Breast epithelium (tissue), 4 donors: ENCODE data around the gene AADACL4. TPM values are rescaled to one million over a fixed set of nuclear protein-coding genes. Genes with fewer than 3 reads are reported as not detected.
"Not testable (repeated sequence)": the region's sequence is repeated elsewhere in the genome, so short reads cannot be mapped to it uniquely, and the experiment has no call there.

ENCODE experiments used
- DNase-seq, 2 donors: peaks; one replicate each; pipeline ENCODE4 v3.0.0-alpha.2; 2019; ENCODE audit warnings: low spot score in 2 of 2
- H3K27ac ChIP-seq, 2 donors: fragments of 200-600 bp; sonication (generic) in 1 of 2; one replicate each; pipeline ENCODE4 v1.5.1; 2016 to 2019; ENCODE audit warnings: mild to moderate bottlenecking in 1 of 2
- H3K27me3 ChIP-seq, 2 donors: fragments of 200-600 bp; sonication (generic) in 1 of 2; one replicate each; pipeline versions ENCODE4 v1.5.1 to v1.6.0; 2017 to 2019; ENCODE audit warnings: control low read depth in 1 of 2, mild to moderate bottlenecking in 1 of 2
- H3K36me3 ChIP-seq: fragments of 200-600 bp; one replicate; pipeline ENCODE4 v1.5.1; 2019
- H3K4me1 ChIP-seq, 2 donors: fragments of 200-600 bp; sonication (generic); one replicate each; pipeline ENCODE4 v1.5.1; 2016 to 2019; ENCODE audit warnings: control low read depth in 1 of 2
- H3K4me3 ChIP-seq, 3 donors: fragments of 200-600 bp; sonication (generic); 1 replicate in 2 of 3; 2 replicates in 1 of 3; pipeline ENCODE4 v1.5.1; 2016 to 2019; ENCODE audit warnings: mild to moderate bottlenecking in 3 of 3, moderate library complexity in 2 of 3
- H3K9me3 ChIP-seq, 2 donors: fragments of 200-600 bp; sonication (generic) in 1 of 2; one replicate each; pipeline ENCODE4 v1.5.1; 2016 to 2019; ENCODE audit warnings: control low read depth in 1 of 2
- POLR2A ChIP-seq: fragments of 450-650 bp; IDR thresholded peaks from one replicate; pipeline ENCODE4 v1.6.1; 2016; ENCODE audit warnings: antibody characterized with exemption, mild to moderate bottlenecking, moderate library complexity
- POLR2AphosphoS5 ChIP-seq, 3 donors: sonication (generic); formaldehyde crosslinking; IDR thresholded peaks; one replicate each; pipeline ENCODE4 v1.6.1; 2017; ENCODE audit warnings: antibody characterized with exemption in 3 of 3
- intact Hi-C: fragments of 100-400 bp; cut with DNase I; formaldehyde crosslinking; loops from one replicate; pipeline ENCODE4 v1.15.1; 2023; ENCODE audit warnings: low total_unique reads
- total RNA-seq, 3 donors: library from RNA; depleted of rRNA; stranded (reverse); fragments of >200 nt; gene quantifications; one replicate each; pipeline ENCODE4 v1.1.0, GENCODE V29; 2016
- TF ChIP-seq, protein P1 (sequence below), 3 donors: fragments of 450-650 bp; IDR thresholded peaks; one replicate each; pipeline ENCODE4 v1.5.1; 2016 to 2017; ENCODE audit warnings: antibody characterized with exemption in 3 of 3, mild to moderate bottlenecking in 3 of 3, moderate library complexity in 3 of 3

The AADACL4 gene
- total RNA-seq, 3 donors from 2014 or later, result not detected

DNA sequence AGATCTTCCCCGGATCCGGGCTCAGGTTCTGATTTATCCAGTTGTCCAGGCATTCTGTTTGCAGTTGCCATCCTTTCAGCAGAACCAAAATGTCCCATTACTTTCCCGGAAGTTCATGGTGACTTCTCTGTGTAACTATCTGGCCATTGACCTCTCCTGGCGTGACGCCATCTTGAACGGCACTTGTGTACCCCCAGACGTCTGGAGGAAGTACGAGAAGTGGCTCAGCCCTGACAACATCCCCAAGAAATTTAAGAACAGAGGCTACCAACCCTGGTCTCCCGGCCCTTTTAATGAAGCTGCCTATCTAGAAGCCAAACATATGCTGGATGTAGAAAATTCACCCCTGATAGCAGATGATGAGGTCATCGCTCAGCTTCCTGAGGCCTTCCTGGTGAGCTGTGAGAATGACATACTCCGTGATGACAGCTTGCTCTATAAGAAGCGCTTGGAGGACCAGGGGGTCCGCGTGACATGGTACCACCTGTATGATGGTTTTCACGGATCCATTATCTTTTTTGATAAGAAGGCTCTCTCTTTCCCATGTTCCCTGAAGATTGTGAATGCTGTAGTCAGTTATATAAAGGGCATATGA, 22.4 kb downstream of the AADACL4 start:
- H3K9me3 ChIP-seq, result peaks cover 10 to 14% of the 10 kb centered on the region in 2 donors
- intact Hi-C loops, result no loop called here
- no peak overlapping the region for H3K27ac ChIP-seq
- no peaks in the 10 kb centered on the region for H3K4me1 ChIP-seq
- no peaks in the 10 kb centered on the region for H3K36me3 ChIP-seq
- TF ChIP-seq, protein P1, sequence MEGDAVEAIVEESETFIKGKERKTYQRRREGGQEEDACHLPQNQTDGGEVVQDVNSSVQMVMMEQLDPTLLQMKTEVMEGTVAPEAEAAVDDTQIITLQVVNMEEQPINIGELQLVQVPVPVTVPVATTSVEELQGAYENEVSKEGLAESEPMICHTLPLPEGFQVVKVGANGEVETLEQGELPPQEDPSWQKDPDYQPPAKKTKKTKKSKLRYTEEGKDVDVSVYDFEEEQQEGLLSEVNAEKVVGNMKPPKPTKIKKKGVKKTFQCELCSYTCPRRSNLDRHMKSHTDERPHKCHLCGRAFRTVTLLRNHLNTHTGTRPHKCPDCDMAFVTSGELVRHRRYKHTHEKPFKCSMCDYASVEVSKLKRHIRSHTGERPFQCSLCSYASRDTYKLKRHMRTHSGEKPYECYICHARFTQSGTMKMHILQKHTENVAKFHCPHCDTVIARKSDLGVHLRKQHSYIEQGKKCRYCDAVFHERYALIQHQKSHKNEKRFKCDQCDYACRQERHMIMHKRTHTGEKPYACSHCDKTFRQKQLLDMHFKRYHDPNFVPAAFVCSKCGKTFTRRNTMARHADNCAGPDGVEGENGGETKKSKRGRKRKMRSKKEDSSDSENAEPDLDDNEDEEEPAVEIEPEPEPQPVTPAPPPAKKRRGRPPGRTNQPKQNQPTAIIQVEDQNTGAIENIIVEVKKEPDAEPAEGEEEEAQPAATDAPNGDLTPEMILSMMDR (IDR thresholded peaks at IDR 0.05), result no peak
- TF ChIP-seq POLR2AphosphoS5 (IDR thresholded peaks at IDR 0.05), result no peak
- TF ChIP-seq POLR2A, result no peak
- H3K4me3 ChIP-seq, result no peak overlapping the region
- DNase-seq, result no peak
- no peaks in the 10 kb centered on the region for H3K27me3 ChIP-seq

DNA sequence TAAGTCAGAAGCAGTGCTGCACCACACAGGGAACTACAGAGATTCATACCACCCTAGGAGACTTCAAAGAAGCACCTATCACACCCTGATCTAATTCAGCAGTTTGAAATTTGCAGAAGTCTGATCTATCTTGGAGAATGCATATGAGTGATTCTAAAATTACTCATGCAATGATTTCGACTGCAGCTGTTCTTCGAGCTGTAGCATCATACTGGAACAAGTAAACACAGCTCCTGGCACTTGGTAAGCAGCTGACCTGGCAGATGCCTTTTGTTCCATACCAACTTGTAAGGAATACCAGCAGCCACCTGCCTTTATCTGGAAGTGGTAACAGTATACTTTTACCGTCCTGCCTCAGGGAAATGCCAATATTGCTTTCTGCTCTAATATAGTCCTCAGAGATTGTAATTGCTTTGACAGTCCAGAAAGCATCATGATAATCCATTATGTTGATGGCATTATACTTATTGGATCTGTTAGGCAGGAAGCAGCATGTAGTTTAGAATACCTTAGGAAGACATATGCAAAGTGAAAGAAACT, 25.7 kb downstream of the AADACL4 start:
- intact Hi-C loops, result no loop called here
- Histone ChIP-seq H3K9me3 (peaks cover 3 to 6% of the 10 kb centered on the region in 2 donors), H3K4me1 (no peaks in the 10 kb centered on the region), H3K36me3 (no peaks in the 10 kb centered on the region), H3K27ac (no peak overlapping the region), H3K27me3 (no peaks in the 10 kb centered on the region), H3K4me3 (no peak overlapping the region)
- TF ChIP-seq POLR2AphosphoS5 (IDR thresholded peaks at IDR 0.05), result no peak
- no peak for TF ChIP-seq POLR2A
- TF ChIP-seq, protein P1 (IDR thresholded peaks at IDR 0.05), result no peak
- no peak for DNase-seq

DNA sequence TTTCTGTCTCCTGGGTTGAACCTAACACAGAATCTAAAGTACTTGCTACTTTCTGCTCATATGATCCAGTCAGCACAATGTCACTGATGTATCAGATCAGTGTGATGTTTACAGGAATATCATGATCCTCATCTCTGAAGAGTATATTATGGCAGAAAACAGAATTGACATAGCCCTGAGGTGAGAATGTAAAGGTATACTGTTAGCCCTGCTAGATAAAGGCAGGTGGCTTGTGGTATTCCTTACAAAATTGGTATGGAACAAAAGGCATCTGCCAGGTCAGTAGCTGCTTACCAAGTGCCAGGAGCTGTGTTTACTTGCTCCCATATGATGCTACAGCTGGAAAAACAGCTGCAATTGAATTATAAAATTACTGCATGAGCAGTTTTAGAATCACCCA, 30.5 kb downstream of the AADACL4 start:
- intact Hi-C loops, result no loop called here
- no peak for DNase-seq
- TF ChIP-seq, protein P1 (IDR thresholded peaks at IDR 0.05), result no peak
- TF ChIP-seq POLR2AphosphoS5 (IDR thresholded peaks at IDR 0.05) (no peak), POLR2A (no peak)
- Histone ChIP-seq H3K9me3 (no peaks in the 10 kb centered on the region), H3K36me3 (no peaks in the 10 kb centered on the region), H3K27me3 (no peaks in the 10 kb centered on the region), H3K4me3 (no peak overlapping the region), H3K4me1 (no peaks in the 10 kb centered on the region), H3K27ac (no peak overlapping the region)

DNA sequence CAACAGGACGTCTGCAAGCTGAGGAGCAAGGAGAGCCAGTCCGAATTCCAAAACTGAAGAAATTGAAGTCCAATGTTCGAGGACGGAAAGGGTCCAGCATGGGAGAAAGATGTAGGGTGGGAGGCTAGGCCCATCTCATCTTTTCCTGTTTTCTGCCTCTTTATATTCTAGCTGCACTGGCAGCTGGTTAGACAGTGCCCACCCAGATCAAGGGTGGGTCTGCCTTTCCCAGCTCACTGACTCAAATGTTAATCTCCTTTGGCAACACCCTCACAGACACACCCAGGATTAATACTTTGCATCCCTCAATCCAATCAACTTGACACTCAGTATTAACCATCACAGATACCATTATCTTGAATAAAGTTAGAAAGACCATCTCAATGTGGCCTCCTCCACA, 32.2 kb downstream of the AADACL4 start:
- H3K4me1 ChIP-seq, H3K36me3 ChIP-seq, H3K4me3 ChIP-seq, intact Hi-C loops, DNase-seq, H3K27ac ChIP-seq, H3K27me3 ChIP-seq, H3K9me3 ChIP-seq: not testable (repeated sequence)

DNA sequence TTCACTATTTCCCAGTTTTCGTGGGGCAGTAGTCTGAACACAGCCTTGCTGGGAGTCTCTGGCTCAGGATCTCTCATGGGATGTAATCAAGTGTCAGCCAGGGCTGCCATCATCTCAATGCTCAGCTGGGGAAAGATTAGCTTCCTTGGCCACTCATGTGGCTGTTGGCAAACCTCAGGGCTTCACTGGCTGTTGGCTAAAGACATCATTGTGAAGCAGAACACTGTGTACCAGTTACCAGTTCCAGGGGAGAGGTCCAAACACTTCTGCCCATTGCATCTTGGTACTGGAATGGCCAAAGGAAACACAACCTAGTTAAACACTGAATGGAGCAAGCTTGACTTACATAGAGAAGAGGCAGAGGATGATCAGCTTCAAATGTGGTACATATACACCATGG, 33.7 kb downstream of the AADACL4 start:
- DNase-seq, result peak in 1 of 2 donors; percentile 62

More for the DNA sequence above, 33.7 kb downstream of the AADACL4 start:
- no peaks in the 10 kb centered on the region for H3K36me3 ChIP-seq
- H3K27me3 ChIP-seq, result no peaks in the 10 kb centered on the region
- no peaks in the 10 kb centered on the region for H3K4me1 ChIP-seq
- H3K9me3 ChIP-seq, result no peaks in the 10 kb centered on the region
- no peak for TF ChIP-seq POLR2A
- peak in 1 of 3 donors; percentile 29 for TF ChIP-seq POLR2AphosphoS5 (IDR thresholded peaks at IDR 0.05)
- TF ChIP-seq, protein P1 (IDR thresholded peaks at IDR 0.05), result no peak
- no peak overlapping the region for H3K4me3 ChIP-seq
- intact Hi-C loops, result no loop called here
- peak overlapping the region; percentile 36 to 60 for H3K27ac ChIP-seq
